ENCODE data around the gene SHKBP1.
A peak's percentile ranks its signal among the peaks of the same experiment; 100 is the strongest.
"Not testable (repeated sequence)": the region's sequence is repeated elsewhere in the genome, so short reads cannot be mapped to it uniquely, and the experiment has no call there.

The SHKBP1 gene

DNA sequence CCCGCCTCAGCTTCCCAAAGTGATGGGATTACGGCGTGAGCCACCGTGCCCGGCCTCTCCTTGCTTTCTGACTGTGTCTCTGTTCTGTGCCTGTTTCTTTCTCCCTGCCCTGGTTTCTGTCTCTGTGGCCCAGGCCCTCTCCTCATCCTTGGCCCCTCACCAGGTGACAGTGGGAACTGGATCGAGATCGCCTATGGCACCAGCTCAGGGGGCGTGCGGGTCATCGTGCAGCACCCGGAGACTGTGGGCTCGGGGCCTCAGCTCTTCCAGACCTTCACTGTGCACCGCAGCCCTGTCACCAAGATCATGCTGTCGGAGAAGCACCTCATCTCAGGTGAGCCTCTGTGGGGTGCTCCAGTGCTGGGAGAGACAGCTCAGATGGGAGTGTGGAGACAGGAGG, 9.9 kb downstream of the SHKBP1 start:
- no peak for DNase-seq

- no peak for DNase-seq
These were observed 11.6 kb downstream of the SHKBP1 start for GRCh38 chr19:40588110-40588854.

DNA sequence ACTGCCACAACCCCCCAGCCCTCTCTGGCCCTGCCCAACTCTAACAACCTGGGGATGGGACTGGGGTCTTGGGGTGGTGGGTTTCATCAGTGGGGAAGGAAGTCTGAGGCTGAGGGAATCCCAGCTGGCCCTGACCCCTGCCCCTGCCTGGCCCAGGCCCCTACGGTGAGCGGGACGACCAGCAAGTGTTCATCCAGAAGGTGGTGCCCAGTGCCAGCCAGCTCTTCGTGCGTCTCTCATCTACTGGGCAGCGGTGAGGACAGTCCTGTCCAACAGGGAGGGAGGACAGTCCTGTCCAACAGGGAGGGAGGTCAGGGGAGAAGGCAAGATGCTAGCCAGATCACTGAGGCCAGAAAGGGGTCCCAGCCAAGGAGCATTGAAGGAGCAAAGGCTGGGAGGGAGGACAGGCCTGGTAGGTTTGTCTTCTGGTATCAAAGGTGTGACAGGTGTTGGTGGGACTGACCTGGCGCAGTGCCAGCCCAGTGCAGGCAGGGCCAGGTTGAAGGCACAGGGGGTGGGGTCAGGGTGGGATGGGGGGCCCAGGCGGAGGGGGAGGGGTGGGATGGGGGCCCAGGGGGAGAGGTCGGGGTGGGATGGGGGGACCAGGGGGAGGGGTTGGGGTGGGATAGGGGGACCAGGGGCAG, 12.4 kb downstream of the SHKBP1 start:
- DNase-seq = no peak

DNA sequence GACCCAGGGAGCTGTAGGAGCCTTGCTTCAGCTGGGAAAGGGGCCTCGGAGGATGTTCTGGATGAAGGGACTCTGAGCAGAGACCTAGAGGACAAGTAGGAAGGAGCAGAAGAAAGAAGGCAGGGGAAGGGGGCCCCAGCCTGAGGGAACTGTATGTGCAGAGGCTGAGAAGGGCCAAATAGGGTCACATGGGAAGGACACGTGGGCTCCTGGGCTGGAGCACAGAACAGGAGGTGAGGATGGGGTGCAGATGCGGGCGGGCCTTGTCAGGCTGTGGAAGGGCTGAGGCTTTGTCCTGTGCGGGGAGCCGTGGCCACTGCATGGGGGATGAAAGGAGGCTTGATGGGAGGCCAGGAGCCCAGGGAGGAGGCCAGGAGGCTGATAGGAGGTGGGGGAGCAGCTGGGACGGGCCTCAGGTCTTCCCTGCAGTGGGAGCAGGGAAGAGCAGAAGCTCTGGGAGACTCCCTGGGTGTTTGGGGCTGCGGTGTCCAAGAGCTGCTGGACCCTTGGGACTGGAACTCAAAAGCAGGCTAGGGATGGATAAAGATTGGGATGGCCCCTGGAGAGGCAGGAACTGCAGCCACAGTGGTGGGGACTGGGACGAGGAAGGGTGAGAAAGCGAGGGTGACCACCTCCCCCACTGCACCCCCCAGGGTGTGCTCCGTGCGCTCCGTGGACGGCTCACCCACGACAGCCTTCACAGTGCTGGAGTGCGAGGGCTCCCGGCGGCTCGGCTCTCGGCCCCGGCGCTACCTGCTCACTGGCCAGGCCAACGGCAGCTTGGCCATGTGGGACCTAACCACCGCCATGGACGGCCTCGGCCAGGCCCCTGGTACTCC, 13.1 kb downstream of the SHKBP1 start:
- no peak for DNase-seq

- no peak for DNase-seq
These were observed 14.0 kb downstream of the SHKBP1 start for GRCh38 chr19:40590464-40591265.

DNA sequence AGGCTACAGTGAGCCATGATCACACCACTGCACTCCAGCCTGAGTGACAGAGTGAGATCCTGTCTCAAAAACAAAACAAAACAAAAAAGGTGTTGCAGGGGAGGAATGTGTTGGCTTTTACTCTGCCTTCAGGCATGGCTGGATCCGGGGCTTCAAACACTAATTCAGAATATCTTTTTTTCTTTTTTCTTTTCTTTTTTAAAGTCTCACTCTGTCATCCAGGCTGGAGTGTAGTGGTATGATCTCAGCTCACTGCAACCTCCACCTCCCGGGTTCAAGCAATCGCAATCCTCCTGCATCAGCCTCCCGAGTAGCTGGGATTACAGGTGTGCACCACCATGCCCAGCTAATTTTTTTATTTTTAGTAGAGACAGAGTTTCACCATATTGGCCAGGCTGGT, 15.1 kb downstream of the SHKBP1 start:
- not testable (repeated sequence) for DNase-seq

DNA sequence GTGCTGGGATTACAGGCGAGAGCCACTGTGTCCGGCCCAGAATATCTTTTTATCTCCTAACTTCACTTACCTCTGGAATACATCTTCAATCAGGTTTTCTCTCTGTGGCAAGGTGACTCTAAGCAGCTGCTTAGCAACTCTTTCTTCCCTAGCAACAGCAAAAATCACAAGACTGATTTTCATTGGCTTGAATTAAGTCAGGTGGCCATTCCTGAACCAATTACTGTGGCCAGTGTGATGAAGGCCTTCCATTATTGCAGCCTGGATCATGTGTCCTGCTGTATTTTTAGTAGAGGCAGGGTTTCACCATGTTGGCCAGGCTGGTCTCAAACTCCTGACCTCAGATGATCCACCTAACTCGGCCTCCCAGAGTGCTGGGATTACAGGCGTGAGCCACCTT, 15.5 kb downstream of the SHKBP1 start:
- DNase-seq = peak; percentile 61

DNA sequence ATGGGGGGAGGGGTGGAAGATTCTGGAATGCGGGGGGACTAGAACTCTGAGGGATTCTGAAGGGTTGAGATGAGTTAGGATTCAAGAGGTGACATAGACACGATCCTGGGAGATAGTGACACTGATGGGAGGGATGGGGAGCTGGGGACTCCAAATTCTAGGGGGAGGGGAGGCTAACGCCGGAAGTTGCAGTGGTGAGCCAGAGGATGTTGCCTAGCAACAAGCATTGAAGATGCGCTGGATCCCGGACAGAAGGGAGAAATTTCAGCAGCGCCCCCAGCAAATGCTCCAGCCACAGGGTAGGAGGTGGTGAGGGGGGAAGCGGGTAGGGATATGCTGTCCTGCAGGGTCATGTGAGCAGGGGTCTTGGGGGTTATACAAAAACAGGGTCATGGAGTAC, 17.6 kb downstream of the SHKBP1 start:
- no peak for DNase-seq

DNA sequence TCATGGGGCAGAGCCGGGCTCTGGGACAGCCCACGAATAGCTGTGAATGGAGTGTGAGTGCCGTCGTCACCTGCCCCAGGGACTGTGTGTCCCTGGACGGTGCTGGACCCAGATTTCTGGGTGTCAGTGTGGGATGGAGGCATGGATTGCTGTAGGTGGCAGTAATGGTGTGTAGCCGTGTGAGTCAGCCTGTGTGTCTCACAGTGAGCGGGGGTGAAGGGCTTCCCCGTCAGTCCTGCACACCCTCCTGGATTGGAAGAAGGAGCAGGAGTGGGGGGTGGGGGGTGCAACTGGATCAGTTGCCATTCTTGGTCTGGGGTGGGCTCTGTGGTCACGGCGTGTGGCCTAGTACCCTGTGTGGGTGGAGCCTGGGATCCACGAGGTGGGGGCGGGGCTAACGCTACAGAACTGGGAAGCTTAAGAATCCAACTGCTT, 18.0 kb downstream of the SHKBP1 start:
- DNase-seq = no peak

- no peak for DNase-seq
These were observed 20.1 kb downstream of the SHKBP1 start for GRCh38 chr19:40596608-40597328.

DNA sequence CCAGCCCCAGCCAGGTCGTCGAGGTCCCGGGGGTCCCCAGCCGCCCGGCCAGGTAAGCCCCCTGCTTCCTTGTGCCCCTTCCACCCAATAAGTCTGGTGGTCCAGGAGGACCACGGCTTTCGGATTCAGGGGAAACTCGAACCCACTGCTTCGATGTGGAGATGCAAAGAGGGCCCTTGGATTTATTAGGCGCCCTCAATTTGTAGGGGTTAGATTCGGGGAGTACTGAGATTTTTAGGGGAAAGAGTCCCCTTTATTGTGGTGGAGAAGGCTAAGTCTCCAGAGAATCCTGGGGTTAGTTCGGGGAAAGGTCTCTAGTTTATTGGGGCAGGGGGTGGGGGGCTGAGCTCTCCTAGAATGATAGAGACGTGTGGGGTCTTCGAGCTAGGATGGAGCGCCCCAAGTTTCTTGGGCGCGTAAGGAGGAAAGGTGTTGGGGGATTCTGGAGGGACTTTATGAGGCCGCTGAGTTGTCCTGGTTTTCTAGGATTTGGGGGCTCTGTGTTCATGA, 20.7 kb downstream of the SHKBP1 start:
- DNase-seq = no peak

GRCh38 chr19:40598121-40598917, 21.6 kb downstream of the SHKBP1 start:
- DNase-seq = peak; percentile 66

- DNase-seq = no peak
These were observed 22.2 kb downstream of the SHKBP1 start for GRCh38 chr19:40598918-40599307.

GRCh38 chr19:40599331-40599901, 22.7 kb downstream of the SHKBP1 start:
- no peak for DNase-seq

DNA sequence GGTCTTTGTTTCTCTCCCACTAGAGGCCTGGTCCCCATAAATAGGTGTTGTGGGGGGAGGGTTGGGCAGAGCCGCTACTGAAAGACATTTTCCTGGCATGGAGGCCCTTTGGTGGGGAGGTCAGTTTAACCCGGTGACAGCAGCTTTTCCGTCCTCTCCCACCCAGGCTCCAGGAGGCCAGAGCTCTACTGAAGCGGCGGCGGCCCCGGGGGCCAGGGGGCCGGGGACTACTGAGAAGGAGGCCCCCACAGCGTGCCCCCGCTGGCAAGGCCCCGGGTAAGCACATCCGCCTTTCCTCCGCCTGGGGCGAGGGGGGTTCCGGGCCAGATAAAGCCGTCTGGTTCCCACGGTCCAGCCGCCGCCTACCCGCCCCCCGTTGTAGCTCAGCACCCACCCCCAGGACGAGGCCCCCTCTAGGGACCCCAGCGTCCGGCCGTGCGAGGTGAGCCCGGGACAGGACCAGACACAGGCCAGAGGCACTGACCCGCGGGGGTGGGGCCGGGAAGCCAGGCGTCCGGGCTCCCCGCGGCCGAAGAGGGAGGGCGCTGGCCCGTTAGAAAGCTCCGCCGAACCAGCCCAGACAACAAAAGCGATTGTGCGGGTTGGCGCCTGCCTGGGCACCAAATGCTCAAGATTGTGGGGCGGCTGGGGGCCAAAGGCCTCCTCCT, 23.4 kb downstream of the SHKBP1 start:
- DNase-seq = no peak

DNA sequence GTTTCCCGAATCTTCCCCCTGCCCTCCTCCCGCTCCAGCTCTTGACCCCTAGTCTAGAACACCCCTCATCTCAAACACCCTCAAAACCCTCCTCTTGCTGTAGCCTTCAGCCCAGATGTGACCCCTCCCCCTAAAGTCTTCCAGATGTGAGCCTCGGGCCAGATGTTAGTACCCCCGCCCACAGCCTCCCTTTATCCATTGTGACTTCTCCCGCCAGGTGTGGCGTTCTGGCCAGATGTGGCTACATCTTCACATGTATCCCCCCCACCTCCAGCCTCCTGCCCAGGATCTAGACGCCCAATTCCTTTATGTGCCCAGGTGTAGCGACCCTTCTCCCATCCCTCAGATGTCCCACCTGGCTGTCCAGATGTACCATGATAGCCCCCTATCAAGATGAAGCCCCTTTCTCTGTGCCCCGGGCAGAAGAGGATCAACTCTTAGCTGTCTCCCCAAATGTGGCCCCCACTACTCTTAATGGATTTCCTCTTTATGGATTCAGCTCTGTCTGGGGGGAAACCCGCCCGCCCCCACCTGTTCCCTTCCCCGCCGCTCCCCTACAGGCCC, 24.0 kb downstream of the SHKBP1 start:
- no peak for DNase-seq

DNA sequence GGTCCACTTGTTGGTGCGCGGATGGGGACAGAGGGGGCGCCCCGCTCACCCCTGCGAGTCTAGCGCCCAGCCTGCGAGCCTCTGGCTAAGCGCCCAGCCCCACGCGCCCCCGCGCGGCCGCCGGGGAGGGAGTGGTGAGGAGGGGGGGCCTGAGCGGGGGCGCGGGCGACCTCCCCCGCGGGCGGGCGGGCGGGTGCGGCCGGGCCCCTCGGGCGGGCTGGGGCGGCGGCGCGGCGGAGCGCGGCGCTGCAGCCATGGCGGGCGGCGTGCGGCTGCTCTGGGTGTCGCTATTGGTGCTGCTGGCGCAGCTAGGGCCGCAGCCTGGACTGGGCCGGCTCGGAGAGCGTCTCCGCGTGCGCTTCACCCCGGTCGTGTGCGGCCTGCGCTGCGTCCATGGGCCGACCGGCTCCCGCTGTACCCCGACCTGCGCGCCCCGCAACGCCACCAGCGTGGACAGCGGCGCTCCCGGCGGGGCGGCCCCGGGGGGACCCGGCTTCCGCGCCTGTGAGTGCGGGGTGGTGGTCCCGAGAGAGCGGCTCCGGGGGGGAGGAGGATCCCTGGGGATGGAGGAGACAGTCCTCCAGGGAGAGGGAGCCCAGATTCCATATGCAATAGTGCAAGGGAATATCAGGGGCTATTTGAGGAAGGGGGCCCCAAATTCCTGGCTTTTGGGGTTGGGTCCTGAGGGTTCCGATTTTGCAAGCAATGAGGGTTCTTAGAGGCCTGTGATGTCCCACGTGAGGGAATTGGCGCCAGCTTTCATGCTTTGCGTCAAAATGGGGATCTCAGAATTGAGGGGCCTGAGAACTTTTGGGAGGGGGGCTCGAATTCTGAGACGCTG, 24.7 kb downstream of the SHKBP1 start, which contains the start of gene LTBP4:
Gene LTBP4, plus strand, starts transcription at position 236 of the 841 bp plus-strand sequence. Its CDS starts 19 bp downstream, at position 255.
- no peak for DNase-seq

GRCh38 chr19:40603071-40603388, 26.4 kb downstream of the SHKBP1 start:
- DNase-seq = no peak

Data from NCI-H526 treated with DMSO at 0.1 percent for 48 hours (cell line).